ENCODE results near the gene RHBDL2. TPM values are rescaled to one million over a fixed set of nuclear protein-coding genes. Genes with fewer than 3 reads are reported as not detected.

The RHBDL2 gene
- total RNA-seq, 1 donor from 2014 or later: 0.14 TPM

DNA sequence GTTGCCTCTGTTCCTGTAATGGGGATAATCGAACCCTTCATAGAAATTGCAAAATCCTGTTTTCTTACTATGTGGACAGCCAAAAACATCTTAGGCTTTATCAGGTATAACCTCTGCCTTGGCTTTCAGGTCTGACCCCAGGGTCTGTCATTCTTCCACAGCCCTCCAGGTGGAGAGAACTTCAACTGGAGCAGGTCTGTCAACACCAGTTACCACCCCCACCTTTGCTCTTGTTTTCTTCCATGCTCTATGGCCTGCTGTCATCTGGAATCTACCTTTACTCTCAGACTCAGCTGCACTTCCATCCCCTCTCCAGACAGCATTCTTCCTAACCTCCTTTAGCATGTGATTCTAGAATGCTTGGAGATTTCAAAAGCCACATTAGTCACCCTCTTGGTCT lies 49.9 kb downstream of the RHBDL2 start:
- no peak for DNase-seq (ENCODE audit: missing footprints)
- ATAC-seq: no peak
- intact Hi-C loops (cut with DNase I): no loop called here

DNA sequence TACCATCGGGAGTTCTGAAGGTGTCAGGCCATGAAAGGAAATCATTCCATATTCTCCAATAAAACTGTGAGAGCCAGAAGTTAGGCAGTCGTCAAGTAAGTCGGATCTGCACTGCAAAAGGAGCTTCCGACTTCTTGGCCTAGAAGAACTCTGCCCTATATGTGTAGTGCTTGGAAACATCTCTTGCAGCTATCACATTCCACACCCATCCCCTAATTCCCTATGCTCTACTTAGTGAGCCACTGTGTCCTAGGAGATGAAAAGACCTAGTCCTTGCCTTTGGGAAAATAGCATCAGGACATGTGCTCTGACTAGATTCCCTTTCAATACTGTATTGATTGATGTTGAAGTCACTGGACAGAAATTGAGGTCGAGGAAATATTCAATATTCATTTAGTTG lies 52.0 kb downstream of the RHBDL2 start:
- DNase-seq (ENCODE audit: missing footprints) (no peak), ATAC-seq (no peak)
- intact Hi-C loops (cut with DNase I): no loop called here

DNA sequence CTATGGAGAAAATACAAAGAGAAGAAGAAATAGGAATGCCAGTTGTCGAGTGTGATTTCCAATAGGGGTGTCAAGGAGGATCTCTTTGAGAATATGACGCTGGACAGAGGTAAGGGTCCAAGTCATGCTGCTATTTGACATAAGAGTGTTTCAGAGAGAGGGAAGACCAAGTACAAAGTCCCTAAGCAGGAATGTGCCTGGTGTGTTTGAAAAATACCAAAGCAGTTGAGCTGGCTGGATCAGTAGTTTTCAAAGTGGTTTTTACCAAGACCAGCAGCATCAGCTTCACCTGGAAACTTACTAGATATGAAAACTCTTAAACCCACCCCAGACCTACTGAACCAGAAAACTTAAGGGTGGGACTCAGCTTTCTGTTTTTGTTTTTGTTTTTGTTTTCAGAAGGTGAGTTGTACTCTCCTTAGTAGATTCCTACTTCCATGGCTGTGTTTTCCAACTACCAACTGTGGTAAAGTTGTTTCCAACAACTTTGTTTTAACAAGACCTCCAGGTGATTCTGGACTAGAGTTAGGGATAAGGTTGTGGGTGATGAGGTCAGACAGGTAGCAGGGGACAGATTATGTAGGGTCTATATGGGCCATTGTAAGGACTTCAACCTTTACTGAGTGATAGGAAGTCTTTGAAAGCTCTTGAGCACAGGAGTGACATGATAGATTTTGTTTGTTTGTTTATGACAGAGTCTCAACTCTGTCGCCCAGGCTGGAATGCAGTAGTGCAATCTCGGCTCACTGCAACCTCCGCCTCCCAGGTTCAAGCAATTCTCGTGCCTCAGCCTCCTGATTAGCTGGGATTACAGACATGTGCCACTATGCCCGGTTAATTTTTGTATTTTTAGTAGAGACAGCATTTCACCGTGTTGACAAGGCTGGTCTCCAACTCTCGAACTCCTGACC lies 53.0 kb downstream of the RHBDL2 start:
- no peak for DNase-seq (ENCODE audit: missing footprints)
- intact Hi-C loops (cut with DNase I): no loop called here
- ATAC-seq: no peak

DNA sequence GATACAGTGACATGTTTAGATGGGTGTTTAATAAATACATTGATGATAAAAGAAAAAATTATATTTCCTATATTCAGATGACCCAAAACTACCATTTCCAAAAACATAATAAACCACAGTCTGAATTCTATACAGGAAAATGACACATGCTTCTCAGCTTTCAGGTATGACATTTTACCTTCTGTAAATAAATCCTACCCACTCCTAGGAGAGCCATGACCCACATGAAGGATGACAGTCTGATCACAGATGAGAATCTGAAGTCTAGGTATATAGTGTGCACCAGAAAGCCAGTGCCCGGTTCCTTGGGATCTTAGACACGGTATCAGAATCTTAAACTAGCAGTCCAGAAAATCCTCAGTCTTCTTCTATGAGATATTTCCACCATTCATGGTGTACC lies 56.5 kb downstream of the RHBDL2 start:
- DNase-seq (ENCODE audit: missing footprints): no peak
- no peak for ATAC-seq
- intact Hi-C loops (cut with DNase I): no loop called here

DNA sequence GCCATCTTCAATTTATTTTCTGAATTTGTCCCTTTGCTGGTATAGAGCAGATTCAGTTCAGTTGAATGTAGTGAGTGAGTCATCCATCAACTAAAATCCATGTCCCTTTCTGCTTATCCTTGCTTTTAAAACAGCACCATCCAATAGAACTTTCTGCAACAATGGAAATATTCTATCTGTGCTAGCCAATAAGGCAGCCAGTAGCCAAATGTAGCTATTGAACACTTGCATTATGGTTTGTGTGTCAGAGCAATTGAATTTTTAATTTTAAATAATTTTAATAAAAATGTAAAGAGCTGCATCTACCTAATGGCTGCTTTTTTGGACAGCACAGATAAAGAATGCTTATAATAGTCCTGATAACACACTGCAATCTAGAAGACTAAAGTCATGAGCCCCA lies 60.1 kb downstream of the RHBDL2 start, which contains the start of gene GJA9:
Gene GJA9, minus strand, starts transcription at position 101 of the 400 bp plus-strand sequence. CDS start 5,489 bp downstream, outside the sequence.
- ATAC-seq (no peak), DNase-seq (ENCODE audit: missing footprints) (no peak)
- intact Hi-C loops (cut with DNase I): no loop called here

DNA sequence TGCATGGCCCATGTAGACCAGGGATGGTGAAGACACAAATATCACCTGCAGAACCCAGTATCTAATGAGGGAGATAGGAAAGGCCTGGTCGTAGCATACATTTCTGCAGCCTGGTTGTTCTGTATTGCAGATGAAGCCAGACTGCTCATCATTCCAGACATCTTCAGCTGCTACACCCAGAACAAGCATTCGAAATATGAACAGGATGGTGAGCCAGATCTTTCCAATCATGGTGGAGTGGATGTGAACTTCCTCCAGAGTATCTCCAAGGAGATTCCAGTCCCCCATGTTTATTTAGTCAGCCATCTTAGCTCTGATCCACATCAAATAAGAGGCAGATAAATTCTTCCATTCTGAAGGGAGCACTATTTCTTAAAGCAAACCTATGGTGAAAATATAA lies 65.8 kb downstream of the RHBDL2 start:
- no peak for ATAC-seq
- intact Hi-C loops (cut with DNase I): no loop called here
- DNase-seq (ENCODE audit: missing footprints): no peak

DNA sequence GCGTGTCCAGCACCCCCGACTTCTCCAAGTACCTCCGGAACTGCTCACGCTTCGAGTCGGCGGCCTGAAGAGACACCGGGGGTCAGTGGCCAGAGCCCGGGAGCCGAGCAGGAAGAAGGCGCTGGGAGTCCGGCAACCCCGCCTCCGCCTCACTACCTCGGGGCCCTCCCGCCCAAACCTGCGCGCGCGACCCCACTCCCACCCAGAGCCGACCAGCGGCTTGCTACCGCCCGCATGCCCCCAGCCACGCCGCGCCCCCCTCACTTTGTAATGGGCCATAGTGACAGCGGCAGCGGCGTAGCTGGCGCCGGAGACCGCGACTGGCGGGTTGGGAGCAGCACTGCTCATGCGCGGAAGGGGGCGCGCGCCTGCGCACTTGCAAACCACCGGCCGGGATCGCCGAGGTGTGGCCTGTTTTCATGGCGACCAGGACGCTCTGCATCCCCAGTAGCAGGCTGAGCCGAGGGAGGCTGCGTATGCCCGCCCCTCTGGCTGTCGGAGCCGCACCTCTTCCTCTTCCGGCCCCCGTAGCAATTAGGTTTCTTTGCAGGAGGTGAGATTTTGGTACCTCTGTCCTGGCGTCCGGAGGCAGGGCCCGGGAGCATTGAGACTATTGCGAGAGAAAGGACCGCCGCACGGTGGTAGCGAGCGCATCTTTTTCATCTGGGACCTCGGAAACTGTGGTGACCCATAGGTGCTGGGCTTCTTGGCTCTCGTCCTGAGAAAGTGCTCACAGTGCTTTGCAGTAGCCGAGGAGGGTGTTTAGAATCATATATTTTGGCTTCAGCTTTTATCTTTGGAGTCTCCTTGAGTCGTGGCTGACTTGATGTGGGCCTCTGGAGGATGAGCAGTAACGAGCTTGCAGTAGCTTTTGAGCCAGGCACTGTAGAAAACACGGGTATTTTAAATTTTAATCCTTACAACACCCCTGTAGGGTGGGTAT lies 68.3 kb downstream of the RHBDL2 start, which contains the start of gene MYCBP:
Gene MYCBP, minus strand, starts transcription at position 322 of the 943 bp plus-strand sequence. Its CDS starts 43 bp downstream, at position 279.
- ATAC-seq (peak; percentile 100), DNase-seq (ENCODE audit: missing footprints) (peak; percentile 97)
- intact Hi-C loops (cut with DNase I): loop anchor here (1.0 to 5.0 kb wide), 2 partner anchors 13 to 119 kb away; partner anchors contain the start of gene AKIRIN1

DNA sequence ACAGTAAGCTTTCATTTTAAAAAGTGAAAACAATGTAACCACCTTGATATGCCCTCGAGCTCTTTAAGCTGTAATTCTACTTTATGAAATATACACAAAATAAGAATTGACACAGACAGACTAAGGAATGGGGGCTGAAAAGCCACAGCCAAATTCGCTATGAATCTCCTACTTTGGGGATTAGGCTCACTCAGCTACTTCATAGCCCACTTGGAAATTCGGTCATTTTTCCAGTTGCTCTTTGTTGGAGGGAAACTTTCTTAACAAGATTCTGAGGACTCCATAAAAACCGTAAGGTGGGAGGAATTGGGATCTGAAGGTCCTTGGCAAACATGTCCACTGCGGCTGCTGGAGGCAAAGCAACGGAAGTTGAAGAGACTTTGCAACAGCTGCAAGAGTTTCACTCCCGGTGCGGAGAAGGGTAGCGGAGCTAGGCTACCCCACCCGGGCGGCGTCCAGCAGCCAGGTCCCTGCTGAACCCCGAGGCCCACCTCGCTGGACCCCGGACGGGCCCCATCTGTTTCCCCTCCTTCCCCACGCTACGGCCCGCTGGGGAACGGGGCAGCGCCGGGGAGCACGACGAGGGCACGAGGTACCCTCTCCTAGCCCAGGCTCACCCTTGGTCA lies 69.1 kb downstream of the RHBDL2 start:
- DNase-seq (ENCODE audit: missing footprints) (no peak), ATAC-seq (peak; percentile 15)
- intact Hi-C loops (cut with DNase I): loop anchor here (1.0 to 5.0 kb wide), 2 partner anchors 12 to 120 kb away; partner anchors contain the start of gene AKIRIN1

DNA sequence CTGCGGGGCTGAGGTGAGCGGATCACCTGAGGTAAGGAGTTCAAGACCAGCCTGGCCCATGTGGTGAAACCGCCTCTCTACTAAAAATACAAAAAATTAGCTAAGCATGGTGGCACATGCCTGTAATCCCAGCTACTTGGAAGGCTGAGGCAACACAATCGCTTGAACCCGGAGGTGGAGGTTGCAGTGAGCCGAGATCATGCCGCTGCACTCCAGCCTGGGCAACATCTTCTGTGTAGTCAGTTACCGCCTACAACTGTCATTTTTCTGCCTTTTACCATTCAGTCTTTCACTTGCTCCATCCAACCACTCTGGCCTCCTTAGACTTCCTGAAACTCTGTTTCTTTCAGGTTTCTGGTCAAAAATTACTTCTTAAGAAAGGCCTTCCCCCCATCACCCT lies 70.6 kb downstream of the RHBDL2 start:
- ATAC-seq: no peak
- intact Hi-C loops (cut with DNase I): loop anchor here (5.0 kb wide), 1 partner anchor 121 kb away; the partner anchor contains the start of gene AKIRIN1
- DNase-seq (ENCODE audit: missing footprints): no peak

DNA sequence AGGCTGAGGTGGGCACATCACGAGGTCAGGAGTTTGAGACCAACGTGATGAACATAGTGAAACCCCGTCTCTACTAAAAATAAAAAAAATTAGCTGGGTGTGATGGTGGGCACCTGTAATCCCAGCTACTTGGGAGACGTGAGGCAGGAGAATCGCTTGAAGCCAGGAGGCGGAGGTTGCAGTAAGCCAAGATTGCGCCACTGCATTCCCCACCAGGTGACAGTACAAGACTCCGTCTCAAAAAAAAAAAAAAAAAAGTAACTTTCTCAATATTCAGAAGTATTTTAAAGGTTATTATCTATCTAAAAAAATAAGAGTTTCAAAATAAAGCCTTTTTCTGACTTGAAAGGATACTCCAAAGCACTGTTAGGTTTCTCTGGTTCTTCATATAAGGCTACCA lies 74.4 kb downstream of the RHBDL2 start:
- intact Hi-C loops (cut with DNase I): no loop called here
- ATAC-seq: no peak
- DNase-seq (ENCODE audit: missing footprints): no peak

DNA sequence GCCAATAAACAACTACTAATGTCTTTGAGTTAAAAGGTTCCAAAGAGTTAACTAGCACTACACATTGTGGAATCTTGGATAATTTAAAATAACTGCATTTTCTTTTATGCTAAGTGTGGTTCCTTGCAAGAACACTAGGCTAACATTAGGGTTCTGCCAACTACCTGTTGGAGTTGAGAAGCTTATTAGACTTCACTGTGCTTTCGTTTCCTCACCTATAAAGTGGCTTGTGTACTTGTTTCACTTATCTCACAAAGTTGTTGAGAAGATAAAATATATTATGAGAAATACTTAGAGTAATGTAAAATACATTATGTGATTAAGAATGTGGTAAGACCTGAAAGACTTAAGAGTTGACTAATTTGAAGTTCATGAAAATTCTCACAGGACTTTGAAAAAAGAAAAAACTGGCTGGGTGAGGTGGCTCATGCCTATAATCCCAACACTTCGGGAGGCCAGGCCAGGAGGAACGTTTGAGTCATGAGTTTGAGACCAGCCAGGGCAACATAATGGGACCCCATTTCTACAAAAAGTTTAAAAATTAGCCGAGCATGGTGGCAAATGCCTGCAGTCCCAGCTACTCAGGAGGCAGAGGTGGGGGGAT lies 76.4 kb downstream of the RHBDL2 start:
- intact Hi-C loops (cut with DNase I): no loop called here
- no peak for ATAC-seq
- no peak for DNase-seq (ENCODE audit: missing footprints)

DNA sequence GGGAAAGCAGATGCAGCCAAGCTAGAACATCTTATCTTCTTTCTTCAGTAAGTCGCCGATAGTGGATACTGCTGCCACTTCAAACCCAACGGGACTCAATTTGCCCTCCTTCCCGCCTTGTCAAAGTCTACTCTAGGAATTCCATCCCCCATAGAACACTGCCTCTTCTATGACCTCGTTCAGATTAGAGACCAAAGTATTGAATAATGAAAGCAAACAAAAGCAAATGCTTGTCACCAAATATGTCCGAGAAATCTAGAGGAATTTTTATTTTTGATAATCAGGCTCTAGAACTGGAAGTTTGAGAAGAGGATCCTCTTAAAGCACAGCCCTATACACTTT lies 81.2 kb downstream of the RHBDL2 start:
- ATAC-seq (no peak), DNase-seq (ENCODE audit: missing footprints) (no peak)
- intact Hi-C loops (cut with DNase I): loop anchor here (1.0 kb wide), 1 partner anchor 13 kb away; the partner anchor contains the start of gene MYCBP

DNA sequence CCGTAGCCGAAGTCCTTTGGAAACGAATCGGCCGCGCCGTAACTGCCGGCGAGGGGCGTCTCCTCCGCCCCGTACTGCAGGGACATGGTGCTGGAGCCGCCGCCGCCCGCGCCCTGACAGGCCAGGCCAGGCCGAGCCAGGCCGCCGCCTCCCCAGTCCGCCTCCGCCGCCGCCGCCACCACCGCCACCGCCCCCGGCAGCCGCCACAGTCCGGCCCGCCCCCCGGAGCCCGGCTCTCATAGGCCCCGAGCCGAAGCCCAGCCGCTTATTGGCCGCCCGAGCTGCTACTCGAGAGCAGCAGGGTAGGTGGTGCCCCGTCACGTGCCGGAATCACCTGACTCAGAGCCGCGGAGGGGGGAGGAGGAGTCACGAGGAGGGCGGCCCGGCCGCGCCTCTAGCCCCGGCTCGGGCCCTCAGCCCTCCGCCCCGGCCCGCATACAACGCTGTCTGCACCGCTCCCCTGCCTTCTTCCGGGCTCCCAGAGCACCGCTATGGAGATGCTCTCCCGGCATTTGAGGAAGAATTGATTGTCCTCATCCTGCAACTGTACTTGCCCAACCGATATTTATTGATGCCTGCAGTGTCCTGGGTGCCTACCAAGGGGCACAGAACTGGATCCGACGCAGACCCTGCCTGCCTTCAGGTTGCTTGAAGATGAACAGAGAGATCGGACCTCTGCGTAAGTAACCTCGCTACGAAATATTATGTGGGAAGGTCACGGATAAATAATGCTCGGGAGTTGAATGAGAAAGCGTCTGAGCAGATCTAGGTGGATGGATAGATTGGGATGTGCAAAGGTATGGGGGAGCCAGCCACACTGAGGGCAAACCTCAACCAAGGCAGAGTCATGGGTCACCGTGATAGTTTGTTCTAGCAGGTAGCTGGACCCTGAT lies 81.8 kb downstream of the RHBDL2 start, which contains the start of gene RRAGC:
Gene RRAGC, minus strand, starts transcription at position 212 of the 893 bp plus-strand sequence. Its CDS starts 126 bp downstream, at position 86.
- ATAC-seq (peak; percentile 99), DNase-seq (ENCODE audit: missing footprints) (peak; percentile 100)
- intact Hi-C loops (cut with DNase I): loop anchor here (1.0 to 5.0 kb wide), 2 partner anchors 13 to 132 kb away; partner anchors contain the start of genes AKIRIN1 and MYCBP

DNA sequence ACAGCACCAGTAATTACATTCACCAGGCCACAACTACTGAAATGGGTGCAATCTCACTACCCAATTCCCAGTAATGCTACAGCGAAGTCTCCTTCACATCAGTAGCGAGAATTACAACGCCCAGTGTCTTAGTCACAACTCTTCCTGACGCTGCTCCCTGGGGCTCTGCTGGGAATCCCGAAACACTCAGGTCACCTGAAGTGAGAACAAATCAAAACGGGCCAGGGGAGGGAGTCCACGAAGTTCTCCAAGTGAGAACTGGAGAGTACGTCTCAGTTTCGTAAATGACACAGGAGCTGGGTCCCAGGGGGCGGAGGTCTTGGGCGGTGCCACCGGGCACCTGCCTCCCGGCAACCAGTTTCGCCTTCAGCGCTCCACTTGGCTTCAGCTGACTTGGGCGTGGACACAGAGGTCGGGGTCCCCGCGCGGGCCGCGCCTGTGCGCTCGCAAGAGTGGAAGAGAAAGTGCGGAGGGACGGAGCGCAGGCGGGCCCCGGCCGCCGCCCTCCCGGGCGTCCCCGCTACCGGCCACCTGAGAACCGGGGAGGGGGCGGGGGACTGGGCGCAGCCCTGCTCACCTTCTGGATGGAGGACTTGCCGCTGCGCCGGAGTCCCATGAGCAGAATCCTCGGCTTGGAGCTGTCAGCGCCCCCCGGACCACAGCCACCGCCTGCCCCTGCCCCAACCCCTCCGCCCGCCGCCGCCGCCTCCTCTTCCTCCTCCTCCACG lies 82.6 kb downstream of the RHBDL2 start:
- ATAC-seq: peak; percentile 13
- intact Hi-C loops (cut with DNase I): loop anchor here (5.0 kb wide), 1 partner anchor 133 kb away; the partner anchor contains the start of gene AKIRIN1
- DNase-seq (ENCODE audit: missing footprints): peak; percentile 86

DNA sequence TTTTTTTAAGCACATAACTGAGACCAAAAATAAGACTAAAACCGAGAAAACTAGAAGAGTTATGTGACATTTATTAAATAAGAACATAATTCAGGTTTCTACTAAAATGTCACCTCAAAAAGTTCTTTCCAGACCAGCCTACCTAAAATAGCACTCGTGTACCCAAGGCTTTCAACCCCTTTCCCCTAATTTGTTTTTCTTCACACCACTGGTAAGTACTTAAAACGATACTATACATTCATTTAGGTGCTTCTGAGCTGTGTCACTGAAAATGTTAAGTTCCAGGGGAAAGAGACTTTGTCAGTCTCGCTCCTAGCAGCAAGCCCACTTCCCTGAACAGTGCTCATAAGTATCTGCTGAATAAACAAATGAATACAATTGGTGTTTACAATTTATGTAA lies 88.8 kb downstream of the RHBDL2 start:
- DNase-seq (ENCODE audit: missing footprints) (no peak), ATAC-seq (no peak)
- intact Hi-C loops (cut with DNase I): no loop called here

DNA sequence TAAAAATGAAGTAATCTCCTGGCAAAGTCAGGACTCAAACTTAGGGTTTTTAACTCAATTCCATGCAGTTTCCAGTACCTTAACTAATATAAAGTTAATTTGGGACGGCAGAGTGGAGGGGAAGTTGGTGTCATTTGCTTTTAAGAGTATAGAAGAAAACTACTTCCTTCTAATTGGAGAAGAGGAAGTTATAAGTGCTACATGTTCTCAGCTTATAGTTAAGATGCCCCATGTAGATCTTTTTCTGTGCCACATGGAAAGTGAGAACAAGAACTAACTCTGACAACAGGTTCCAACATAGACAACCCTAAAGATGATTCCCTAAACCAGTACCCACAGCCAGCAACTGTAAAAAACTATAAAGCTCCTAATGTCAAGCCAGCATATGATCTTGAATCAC lies 93.6 kb downstream of the RHBDL2 start:
- DNase-seq (ENCODE audit: missing footprints) (no peak), ATAC-seq (no peak)
- intact Hi-C loops (cut with DNase I): no loop called here

All from Right ventricle myocardium inferior (tissue), 1 donor.